ENCODE results near the gene DOCK3.

DNA sequence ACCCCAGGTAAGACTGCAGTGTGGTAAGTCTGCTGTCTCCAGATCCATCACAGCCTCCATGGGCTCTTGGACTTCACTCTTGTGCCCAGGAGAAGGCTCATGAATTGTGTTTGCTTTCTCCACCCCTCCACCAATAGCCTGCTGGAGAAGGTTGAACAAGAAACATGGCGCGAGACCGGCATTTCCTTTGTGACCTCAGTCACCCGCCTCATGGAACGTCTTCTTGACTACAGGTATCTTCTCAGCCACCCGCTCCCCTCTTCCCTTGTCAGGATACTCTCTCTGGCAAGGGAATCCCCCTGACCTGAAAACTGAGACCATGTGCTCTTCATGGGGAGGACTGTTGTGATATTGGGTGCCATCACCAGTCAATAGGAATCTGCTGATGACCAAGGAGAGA is 658.3 kb downstream of the DOCK3 start:
- no peak for TF ChIP-seq POLR2A (IDR thresholded peaks at IDR 0.05; ENCODE audit: low read depth, low read length)
- TF ChIP-seq POLR2AphosphoS5 (IDR thresholded peaks at IDR 0.05; ENCODE audit: low read depth, low read length) = no peak
- TF ChIP-seq TAF1 (IDR thresholded peaks at IDR 0.05; ENCODE audit: low read depth, low read length) = no peak
- no peak for TF ChIP-seq SPI1 (IDR thresholded peaks at IDR 0.05; ENCODE audit: low read depth, low read length)

Data from GM12891 (cell line).